Tongue (tissue), 2 donors: ENCODE data around the gene BAZ2B. TPM values are rescaled to one million over a fixed set of nuclear protein-coding genes. Genes with fewer than 3 reads are reported as not detected.

Experiments
- DNase-seq: peaks from one replicate; pipeline ENCODE4 v3.0.0-alpha.2; 2015
- total RNA-seq: library from RNA; depleted of rRNA; stranded (reverse); fragments of >200 nt; gene quantifications from one replicate; pipeline ENCODE4 v1.2.3, GENCODE V29; 2014

Gene BAZ2B
- total RNA-seq, 1 donor from 2014 or later: 162 TPM

DNA sequence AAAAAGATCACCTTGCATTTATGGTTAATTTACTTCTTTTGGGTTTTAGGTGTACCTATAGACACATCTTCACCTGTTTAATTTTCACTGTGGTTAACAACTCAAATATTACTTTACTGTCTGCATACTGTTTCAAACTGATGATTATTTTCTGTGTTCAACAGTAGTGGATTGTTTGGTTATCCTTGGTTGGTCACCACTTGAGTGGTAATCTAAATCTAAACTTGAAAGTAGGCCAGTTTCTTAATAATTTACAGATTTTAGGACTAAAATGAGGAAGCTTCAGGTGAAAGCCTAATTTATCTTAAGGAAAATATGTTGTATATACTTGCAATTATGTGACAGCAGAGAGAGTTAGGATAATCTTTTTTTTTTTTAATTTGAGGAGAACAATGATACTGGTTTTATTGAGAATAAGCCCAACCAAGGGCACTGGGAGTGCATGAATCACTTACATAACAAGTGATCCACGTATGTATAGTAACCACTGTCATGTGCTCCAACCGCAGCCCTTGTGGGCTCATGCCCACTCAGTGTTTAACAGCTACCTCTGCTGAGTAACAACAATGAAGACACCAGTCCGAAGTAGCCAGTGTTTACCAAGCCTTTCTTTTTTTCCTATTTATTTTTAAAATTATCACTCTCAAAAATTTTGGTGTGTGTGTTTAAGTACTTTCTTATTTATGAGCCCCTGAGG, 298.8 kb downstream of the BAZ2B start:
- no peak for DNase-seq

DNA sequence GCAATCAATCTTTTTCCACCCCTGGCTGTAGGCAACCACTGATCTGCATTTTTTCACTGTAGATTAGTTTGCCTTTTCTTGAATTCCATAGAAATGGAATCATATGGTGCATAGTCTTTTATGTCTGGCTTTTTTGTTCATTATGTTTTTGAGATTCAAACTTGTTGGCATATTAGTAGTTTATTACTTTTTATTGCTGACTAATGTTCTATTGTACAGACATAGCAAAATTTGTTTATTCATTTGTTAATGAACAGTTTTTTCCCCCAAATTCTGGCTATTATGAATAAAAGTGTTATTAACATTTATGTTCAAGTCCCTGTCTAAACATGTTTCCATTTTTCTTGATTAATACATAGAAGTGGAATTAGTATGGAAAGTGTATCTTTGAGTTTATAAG, 308.4 kb downstream of the BAZ2B start:
- no peak for DNase-seq

DNA sequence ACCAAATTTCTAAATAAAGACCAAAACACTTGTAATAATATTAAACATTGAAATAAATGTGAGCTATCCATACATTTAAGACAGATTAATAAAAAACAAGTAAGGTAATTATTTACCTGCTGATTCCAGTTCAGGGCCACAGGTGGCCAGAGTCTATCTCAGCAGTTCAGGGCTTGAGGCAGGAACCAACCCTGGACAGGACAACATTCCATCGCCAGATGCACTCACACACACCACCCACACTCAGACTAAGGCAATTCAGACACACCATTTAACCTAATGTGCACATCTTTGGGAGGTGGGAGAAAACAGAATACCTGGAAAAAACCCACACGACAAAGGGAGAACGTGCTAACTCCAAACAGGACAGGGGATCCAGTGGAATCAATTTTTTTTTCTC, 315.8 kb downstream of the BAZ2B start:
- DNase-seq: no peak

DNA sequence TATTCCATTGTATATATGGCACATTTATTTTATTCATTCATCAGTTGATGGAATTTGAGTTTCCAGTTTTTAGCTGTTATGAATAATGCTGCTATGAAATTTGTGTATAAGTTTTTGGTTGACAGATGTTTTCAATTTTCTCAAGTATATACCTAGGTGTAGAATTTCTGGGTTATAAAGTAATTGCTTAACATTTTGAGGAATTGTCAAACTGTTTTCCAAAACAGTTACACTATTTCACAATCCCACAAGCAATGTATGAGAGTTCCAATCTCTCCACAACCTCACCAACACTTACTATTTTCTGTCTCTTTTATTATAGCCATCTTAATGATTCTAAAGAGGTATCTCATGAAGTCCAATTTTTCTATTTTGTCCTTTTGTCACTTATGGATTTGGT, 317.4 kb downstream of the BAZ2B start:
- no peak for DNase-seq

DNA sequence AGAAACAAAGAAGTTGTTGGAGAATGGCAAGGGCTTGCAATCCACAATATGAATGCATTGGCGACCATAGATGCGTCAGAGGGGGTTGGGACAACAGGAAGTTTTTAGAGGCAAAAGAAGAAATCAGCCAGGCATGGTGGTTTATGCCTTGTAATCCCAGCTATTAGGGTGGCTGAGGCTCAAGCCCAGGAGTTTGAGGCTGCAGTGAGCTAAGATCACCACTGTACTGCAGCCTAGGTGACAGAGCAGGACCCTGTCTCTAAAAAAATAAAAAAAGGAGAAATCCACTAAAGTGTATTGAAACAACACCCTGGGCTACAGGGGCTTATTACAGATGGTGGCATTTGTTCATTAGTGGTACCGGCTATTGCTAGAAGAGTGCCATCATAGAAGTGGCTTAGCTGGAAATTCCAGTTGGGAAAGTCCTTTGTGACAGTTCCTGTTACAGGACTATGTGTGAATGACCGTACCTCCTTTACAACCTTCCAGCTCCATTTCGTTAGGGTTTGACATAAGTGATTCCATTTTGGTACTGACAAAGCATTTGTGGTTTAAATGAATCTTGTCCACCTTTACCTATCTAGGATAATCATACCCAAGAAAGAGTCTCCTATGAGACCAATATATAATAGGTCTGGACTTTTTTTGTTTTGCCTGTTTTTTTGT, 319.2 kb downstream of the BAZ2B start:
- no peak for DNase-seq

DNA sequence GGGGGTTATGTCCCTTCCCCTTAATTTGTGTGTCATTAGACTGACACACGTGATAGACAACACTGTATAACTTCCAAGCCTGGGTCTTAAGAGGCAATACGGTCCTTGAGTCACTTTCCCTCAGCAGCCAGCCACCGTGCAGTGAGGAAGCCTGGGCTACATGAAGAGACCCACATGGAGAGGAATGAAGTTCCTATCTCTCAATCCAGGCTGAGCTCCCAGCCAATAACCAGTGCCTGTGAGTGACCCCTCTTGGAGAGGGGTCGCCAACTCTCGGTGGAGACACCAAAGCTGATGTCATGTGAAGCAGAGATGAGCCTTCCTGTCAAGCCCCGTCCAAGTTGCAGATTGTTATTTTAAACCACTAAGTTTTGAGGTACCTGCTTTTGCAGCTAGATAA, 324.2 kb downstream of the BAZ2B start:
- no peak for DNase-seq

DNA sequence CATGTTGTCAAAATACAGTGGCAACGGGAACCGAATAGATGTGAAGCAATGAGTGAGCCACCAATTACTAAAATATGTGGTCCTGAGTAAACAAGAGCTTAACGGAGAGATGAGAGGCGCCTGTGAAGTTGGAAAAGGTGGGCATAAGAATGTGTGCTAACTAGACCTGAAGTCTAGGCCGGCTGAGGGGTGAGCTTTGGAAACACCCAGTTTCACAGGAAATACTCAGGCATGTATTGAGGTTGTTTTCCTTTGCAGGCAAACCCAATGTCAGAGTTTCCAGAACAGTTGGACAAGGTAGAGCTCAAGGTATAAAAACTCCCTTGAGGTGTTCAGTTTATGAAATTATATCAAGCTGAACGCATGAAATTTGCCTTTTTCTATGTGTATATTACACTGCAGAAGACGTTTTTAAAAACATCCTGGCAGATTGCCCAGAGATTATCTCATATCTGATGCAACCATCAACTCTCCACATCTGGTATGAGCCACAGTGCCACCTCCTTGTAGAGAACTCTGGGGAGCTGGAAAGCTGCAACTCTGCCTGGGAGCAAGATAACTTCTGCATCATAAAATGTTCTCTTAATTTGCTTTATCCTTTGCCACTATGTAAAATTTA, 325.9 kb downstream of the BAZ2B start:
- peak; percentile 67 for DNase-seq

DNA sequence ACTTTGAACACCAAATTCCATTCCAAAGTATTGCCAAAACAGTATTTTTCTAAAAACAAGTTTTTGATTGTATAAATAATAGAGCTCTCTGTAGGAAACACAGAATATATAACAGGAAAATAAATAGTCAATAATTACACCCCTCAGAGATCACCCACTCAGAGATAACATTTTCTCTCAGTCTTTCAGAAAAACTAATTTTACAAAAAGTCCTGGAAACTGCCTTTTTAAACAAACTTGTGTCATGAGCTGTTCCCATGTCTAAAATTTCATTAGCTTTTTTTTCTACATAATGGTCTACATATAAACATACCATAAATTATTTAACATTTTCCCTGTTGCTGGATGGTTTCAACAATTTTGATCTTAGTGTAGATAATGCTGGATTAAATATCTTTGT, 328.6 kb downstream of the BAZ2B start:
- DNase-seq: no peak

DNA sequence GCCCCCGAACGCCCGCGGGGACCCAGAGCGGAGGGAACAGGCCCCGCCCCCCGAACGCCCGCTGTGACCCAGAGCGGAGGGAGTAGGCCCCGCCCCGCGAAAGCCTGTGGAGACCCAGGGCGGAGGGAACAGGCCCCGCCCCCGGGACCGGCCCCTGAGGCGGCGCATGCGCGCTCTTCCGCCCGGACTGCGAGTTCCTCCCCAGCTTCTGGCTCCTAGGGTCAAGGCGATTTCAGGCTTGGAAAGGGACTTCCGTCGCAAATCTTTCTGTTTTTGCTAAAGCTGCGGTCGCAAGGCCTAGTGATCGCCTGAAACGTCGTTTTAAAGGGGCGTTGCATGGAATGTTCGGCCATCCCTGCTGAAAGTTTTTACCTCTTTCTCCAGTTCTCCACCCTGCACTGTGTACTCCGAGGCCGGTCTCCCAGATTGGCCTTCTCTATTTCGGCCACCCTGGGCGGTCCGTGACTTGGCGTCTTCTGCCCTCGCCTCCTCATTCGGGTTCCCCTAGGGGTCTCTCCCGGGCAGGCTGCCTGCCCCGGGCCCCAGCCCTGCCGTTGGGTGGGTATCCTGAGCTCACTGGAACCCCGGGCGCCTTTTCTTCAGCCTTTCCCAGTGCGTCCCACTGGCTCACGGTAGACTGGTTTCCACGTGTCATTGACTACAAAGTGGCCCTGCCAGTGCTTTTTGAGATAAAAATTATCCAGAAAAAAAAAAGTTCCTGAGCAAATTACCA, 329.5 kb downstream of the BAZ2B start:
- peak; percentile 98 for DNase-seq

DNA sequence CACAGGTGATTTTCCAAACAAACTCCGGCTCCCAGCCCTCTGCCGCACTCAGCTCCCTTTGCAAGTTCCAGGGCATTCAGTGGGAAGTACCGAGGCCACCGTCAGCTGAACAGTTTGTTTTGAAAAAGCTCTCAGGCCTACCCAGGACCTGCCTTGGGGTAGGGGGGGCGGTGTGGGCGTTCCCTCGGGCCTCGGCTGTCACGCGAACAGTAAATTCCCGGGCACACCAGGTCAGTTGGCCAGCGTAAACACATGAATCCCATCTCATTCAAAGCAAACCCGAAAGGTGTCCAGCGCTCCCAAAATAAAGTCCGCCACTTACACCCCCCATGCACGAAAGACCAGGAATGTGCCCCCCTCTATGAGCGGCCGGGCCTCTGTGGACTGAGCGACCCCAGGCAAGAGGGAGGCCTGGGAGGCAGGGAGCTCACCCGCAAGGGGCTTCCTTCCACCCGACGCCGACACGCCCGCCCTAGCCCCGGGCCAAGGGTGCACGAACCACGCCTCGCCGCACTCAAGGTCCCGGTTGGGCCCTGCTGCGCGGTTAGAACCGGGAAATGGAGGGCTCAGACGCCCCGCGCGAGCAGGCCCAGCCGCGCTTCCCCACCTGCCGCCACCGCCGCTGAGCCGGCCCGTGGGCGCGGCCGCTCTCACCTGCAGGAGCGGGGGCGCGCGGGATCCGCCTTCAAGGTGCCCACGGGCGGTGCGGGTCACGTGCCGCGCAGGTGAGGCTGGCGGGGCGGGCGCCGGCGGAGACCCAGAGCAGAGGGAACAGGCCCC, 330.2 kb downstream of the BAZ2B start, which contains the start of gene WDSUB1:
Gene WDSUB1 (minus strand): TSS at position 775 of the 780 bp plus-strand sequence. CDS start 3,634 bp downstream, outside the sequence.
- peak; percentile 73 for DNase-seq

DNA sequence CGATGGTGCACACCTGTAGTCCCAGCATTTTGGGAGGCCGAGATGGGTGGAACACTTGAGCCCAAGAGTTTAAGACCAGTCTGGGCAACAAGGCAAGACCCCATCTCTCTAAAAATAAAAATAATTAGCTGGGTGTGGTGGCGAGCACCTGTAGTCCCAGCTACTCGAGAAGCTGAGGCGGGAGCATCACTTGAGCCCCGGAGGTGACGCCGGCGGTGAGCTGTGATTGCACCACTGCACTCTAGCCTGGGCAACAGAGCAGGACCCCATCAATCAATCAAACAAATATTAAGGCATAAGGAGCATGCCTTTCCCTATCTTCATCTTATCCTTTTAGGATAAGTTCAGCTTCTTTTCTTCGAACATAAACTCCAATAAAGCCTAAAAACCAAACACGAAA, 330.9 kb downstream of the BAZ2B start:
- no peak for DNase-seq

DNA sequence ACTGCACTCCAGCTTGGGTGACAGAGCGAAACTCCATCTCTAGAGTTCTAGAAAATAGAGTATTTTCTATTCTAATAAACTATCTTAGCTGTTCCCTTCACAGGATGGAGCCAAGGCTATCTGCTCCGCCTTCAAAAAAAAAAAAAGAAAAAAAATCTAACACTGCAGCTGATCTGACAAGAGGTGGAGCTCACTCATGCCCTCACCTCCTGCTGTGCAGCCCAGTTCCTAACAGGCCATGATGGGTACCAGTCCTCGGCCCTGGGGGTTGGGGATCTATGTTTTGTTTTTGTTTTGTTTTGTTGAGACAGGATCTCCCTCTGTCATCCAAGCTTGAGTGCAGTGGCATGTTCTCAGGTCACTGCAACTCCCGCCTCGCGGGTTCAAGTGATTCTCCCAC, 332.8 kb downstream of the BAZ2B start:
- no peak for DNase-seq

DNA sequence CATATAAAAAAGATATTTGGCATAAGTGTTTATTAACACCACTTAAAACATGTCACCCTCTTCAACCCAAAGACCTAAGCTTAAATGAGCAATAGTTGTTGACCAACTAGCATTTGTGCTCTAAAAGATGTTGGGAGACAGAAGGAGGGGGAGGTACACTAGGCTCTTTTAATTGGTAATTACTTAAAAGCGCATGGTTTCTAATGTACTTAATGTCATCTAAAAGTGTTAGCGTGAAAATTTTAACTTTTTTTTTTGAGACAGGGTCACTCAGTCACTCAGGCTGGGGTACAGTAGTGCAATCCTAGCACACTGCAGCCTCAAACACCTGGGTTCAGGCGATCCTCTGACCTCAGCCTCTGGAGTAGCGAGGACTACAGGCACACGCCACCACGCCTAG, 335.3 kb downstream of the BAZ2B start:
- no peak for DNase-seq

DNA sequence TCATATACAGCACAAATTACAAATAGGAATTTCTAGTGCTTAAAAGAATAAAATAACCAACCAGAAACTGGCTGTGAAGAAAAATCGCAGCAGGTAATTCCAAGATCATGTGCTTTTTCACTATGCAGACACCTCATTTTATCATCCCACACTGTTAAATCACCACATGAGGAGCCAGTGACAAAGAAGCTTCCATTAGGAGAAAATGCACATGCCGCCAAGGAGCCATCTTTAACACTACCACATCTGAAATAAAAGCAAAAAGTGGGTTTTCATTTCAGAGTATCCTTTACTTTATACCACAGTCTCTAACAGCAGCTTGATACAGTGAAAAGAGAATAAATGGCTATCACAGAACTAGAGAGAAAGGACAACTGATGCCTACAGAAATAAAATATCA, 336.6 kb downstream of the BAZ2B start:
- no peak for DNase-seq

DNA sequence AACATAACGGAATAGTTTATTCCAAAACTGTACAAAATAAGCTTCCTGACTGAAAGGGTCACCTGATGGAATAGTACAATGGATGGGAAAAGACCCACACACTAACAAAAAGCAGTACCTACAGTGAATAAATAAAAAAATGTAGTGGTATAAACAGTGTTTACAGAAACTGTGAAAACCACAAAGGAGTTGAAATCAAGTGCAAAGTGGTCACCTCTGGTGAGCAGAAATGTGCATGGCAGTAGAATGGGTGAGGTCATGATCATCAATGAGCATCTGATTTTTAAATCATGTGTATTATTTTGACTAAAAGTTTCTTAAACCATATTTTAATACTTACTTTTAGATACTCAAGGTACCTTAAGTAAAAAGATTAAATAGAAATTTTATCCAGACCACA, 341.2 kb downstream of the BAZ2B start:
- DNase-seq: no peak

DNA sequence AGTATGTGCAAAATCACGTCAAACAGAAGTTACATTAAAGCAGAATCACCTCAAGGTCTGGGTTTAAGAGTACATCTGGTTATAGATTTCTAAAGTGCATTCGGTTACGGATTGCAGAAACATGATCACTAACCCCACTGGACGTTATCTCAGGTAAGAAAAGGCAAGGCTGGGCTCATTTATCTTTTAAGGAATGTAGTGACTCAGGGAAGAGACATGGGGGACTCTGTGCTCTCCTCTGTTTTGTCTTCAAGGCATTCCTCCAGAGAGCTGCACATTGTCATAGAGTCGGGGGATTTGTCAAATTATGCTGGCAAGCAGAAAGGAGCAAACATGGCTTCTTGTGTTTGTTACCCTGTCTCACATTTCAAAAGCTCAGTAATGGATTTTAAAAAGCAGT, 344.2 kb downstream of the BAZ2B start:
- DNase-seq: no peak

DNA sequence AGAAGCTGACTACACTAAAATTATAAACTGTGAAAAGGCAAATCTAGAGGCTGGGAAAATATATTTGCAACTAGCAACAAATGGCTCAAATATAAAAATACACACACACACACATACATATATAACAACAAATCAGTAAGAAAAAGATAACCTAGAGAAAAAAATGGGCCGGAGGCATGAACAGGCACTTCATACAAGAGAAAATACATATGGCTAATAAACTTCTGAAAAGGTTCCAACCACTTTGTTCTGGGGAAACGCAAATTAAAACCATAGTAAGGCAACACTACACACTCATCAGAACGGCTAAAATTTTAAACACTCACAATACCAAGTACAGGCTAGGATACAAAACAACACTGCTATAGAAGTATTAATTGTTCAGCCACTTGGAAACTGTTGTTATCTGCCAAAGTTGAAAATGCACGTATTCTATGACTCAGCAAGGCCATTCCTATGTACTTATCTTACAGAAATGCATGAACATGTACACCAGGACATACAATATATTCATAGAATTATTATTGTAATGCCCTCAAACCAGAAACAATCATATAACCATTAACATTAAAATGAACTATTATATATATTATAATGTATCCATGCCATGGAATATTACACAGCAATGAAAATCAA, 345.5 kb downstream of the BAZ2B start:
- DNase-seq: no peak
